A673 (cell line): ENCODE measurements around the gene COA8. TPM values are rescaled to one million over a fixed set of nuclear protein-coding genes. Genes with fewer than 3 reads are reported as not detected.
"Not testable (repeated sequence)": the region's sequence is repeated elsewhere in the genome, so short reads cannot be mapped to it uniquely, and the experiment has no call there.

ENCODE experiments used
- BruUV-seq: library from RNA; stranded (reverse); fragments of 400-500 nt; replicated peaks from 2 replicates; lab custom pipeline; 2021; lab: Mats Ljungman, UMichigan
- CTCF ChIA-PET: fragments of 300-600 bp; sonication (Branson Sonifier 250); formaldehyde crosslinking; loops from one replicate; lab custom pipeline; 2022; ENCODE audit warnings: antibody characterized with exemption; lab: Charles Lee
- POLR2A ChIA-PET: fragments of 300-600 bp; sonication (Branson Sonifier 250); formaldehyde crosslinking; loops from one replicate; lab custom pipeline; 2022; ENCODE audit warnings: antibody characterized with exemption; ENCODE audit not compliant: low non-redundant PET; lab: Charles Lee
- DNase-seq: peaks from one replicate; pipeline ENCODE4 v3.0.0-alpha.2; 2015; ENCODE audit warnings: low spot score
- H3K27ac ChIP-seq: fragments of 200-600 bp; sonication (generic); 2 replicates; pipeline ENCODE4 v1.5.1; 2016; ENCODE audit warnings: mixed run types, low read depth, mild to moderate bottlenecking, mixed read lengths, antibody characterized with exemption, low read length; ENCODE audit not compliant: poor library complexity, severe bottlenecking
- H3K27me3 ChIP-seq: fragments of 200-600 bp; sonication (generic); replicated peaks from 2 replicates; pipeline ENCODE4 v1.6.1; 2017; ENCODE audit warnings: mixed run types, low read depth, mild to moderate bottlenecking, mixed read lengths, antibody characterized with exemption, low read length; ENCODE audit not compliant: insufficient read depth, poor library complexity
- H3K36me3 ChIP-seq: fragments of 200-600 bp; sonication (generic); 2 replicates; pipeline ENCODE4 v1.6.1; 2016; ENCODE audit warnings: mixed run types, mild to moderate bottlenecking, mixed read lengths, antibody characterized with exemption, low read length; ENCODE audit not compliant: insufficient read depth, poor library complexity, severe bottlenecking
- H3K4me1 ChIP-seq: fragments of 200-600 bp; sonication (generic); 2 replicates; pipeline ENCODE4 v1.6.1; 2017; ENCODE audit warnings: mixed run types, mild to moderate bottlenecking, mixed read lengths, antibody characterized with exemption, low read length; ENCODE audit not compliant: insufficient read depth, poor library complexity, severe bottlenecking
- H3K4me3 ChIP-seq: fragments of 200-600 bp; sonication (generic); 2 replicates; pipeline ENCODE4 v1.5.1; 2016; ENCODE audit warnings: low read depth, mixed run types, mild to moderate bottlenecking, mixed read lengths, low read length; ENCODE audit not compliant: poor library complexity, severe bottlenecking
- H3K9me3 ChIP-seq: fragments of 200-600 bp; sonication (generic); 2 replicates; pipeline ENCODE4 v1.6.1; 2016; ENCODE audit warnings: mixed run types, low read depth, mild to moderate bottlenecking, mixed read lengths, antibody characterized with exemption, low read length; ENCODE audit not compliant: poor library complexity, severe bottlenecking
- CTCF ChIP-seq: fragments of 300-800, 200-600 bp; sonication (generic); conservative IDR thresholded peaks from 2 replicates; pipeline ENCODE4 v1.5.1; 2017; ENCODE audit warnings: low read depth, mild to moderate bottlenecking, antibody characterized with exemption, low read length, moderate library complexity, mixed read lengths
- EZH2 ChIP-seq: fragments of 200-600 bp; sonication (generic); IDR thresholded peaks from 2 replicates; pipeline ENCODE4 v1.6.1; 2017; ENCODE audit warnings: borderline replicate concordance, low read depth, mild to moderate bottlenecking, mixed read lengths, antibody characterized with exemption, low read length; ENCODE audit not compliant: poor library complexity, severe bottlenecking
- intact Hi-C: fragments of 100-400 bp; cut with micrococcal nuclease; formaldehyde crosslinking; loops from one replicate; pipeline ENCODE4 v1.10.0; 2022; ENCODE audit not compliant: unreplicated experiment
- total RNA-seq: library from RNA; stranded (reverse); gene quantifications from 2 replicates; pipeline ENCODE4 v1.2.3, GENCODE V29; 2021

COA8 gene
- total RNA-seq, 1 experiment from 2014 or later, result 51.0 TPM

- Histone ChIP-seq H3K27me3 (no peaks in the 10 kb centered on the region), H3K27ac (no peak overlapping the region), H3K36me3 (no peaks in the 10 kb centered on the region), H3K9me3 (no peaks in the 10 kb centered on the region), H3K4me3 (no peak overlapping the region), H3K4me1 (peaks cover 15% of the 10 kb centered on the region)
- TF ChIP-seq CTCF (no peak), EZH2 (no peak)
- no peak for DNase-seq
- intact Hi-C loops, result no loop called here
- ChIA-PET POLR2A (no interaction called here), CTCF (no interaction called here)
- BruUV-seq, result no TSS peak
These were observed 41.9 kb downstream of the COA8 start for GRCh38 chr14:103604620-103605019.

- POLR2A ChIA-PET, result no interaction called here
- intact Hi-C loops, result no loop called here
- TF ChIP-seq CTCF, result peak; percentile 62
- TF ChIP-seq EZH2, result no peak
- Histone ChIP-seq H3K27me3 (no peaks in the 10 kb centered on the region), H3K4me3 (no peak overlapping the region), H3K27ac (peak overlapping the region; percentile 40), H3K9me3 (peaks cover 9% of the 10 kb centered on the region), H3K36me3 (no peaks in the 10 kb centered on the region), H3K4me1 (peaks cover 15% of the 10 kb centered on the region)
- no TSS peak for BruUV-seq
- CTCF ChIA-PET, result no interaction called here
- peak; percentile 97 for DNase-seq
These were observed 44.4 kb downstream of the COA8 start for GRCh38 chr14:103606963-103607668.

GRCh38 chr14:103607822-103608221, 45.1 kb downstream of the COA8 start:
- DNase-seq, result no peak
- no TSS peak for BruUV-seq
- Histone ChIP-seq H3K4me1 (peaks cover 15% of the 10 kb centered on the region), H3K27ac (no peak overlapping the region), H3K36me3 (no peaks in the 10 kb centered on the region), H3K9me3 (peaks cover 9% of the 10 kb centered on the region), H3K4me3 (no peak overlapping the region), H3K27me3 (no peaks in the 10 kb centered on the region)
- ChIA-PET CTCF (no interaction called here), POLR2A (interaction anchor here (0.7 kb wide), 1 partner anchor 143 kb away, joined by 3 read pairs; no protein-coding TSS in a partner anchor)
- TF ChIP-seq CTCF, result no peak
- TF ChIP-seq EZH2, result no peak
- intact Hi-C loops, result no loop called here

- CTCF ChIA-PET, H3K27ac ChIP-seq, H3K36me3 ChIP-seq, DNase-seq, BruUV-seq, POLR2A ChIA-PET, H3K4me3 ChIP-seq, H3K9me3 ChIP-seq, H3K27me3 ChIP-seq, intact Hi-C loops: not testable (repeated sequence)
- H3K4me1 ChIP-seq, result peaks cover 15% of the 10 kb centered on the region
These were observed 46.3 kb downstream of the COA8 start for GRCh38 chr14:103609081-103609480.
